HS-5 (cell line): Measurements from ENCODE around the gene ATP10D.
A peak's percentile ranks its signal among the peaks of the same experiment; 100 is the strongest.

Experiments used
- DNase-seq: peaks from one replicate; pipeline ENCODE4 v3.0.0-alpha.2; 2012; ENCODE audit warnings: low read depth

The ATP10D gene

GRCh38 chr4:47590325-47590724, 105.2 kb downstream of the ATP10D start:
- DNase-seq = no peak

DNA sequence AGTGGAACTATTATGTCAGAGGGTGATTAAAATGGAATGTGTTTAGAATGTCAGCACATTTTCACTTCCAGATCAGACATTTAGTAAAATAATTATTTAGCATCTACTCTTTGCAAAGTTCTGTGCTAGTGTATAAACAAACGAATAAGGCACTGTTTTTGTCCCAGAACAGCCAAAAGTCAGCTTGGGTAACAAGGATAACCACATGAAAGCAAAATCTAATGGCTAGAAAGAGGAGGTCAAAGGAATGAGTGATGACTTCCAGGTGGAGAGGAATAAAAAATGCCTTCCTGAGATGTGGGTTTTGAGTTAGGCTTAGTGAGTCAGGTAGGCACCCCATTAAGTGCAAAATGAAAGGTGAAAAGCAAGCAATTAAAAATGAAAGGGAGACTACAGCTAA, 112.6 kb downstream of the ATP10D start:
- DNase-seq = no peak

DNA sequence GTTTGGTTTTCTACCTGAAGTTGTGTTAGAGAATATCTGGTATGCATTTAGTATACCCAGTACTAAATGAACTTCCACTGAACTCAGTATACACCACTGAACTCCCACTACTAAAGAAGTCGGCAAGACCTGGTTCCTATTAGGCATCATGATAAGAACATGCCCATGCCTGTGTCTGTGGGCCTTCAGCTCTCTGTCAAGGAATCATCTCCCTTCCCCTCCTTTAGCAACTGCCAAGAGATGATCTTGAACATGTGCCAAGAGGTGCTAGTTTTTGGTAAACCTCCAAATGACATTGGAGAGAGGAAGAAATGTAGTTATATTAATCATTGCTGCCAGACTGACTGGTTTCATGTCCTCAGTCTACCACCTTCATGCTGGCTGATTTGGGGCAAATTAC, 113.2 kb downstream of the ATP10D start:
- DNase-seq = no peak

DNA sequence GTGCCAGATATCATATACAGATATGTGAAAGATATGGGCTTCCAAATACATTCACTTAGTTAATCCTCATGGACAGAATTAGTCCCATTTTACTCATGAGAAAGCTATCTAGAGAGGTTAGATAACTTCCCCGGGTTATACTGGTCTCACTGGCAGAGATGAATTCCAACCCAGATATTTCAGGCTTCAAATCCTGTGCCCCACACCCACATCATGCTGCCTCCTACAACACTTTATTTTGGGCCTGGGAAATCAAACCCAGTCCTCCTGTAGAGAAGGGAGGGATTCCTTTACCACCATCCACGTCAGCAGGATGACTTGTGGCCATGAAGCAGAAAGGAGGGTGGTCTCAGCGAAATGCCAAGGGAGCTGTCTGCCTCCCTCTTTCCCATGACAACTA, 113.8 kb downstream of the ATP10D start:
- no peak for DNase-seq

GRCh38 chr4:47606482-47606881, 121.4 kb downstream of the ATP10D start:
- DNase-seq = no peak

DNA sequence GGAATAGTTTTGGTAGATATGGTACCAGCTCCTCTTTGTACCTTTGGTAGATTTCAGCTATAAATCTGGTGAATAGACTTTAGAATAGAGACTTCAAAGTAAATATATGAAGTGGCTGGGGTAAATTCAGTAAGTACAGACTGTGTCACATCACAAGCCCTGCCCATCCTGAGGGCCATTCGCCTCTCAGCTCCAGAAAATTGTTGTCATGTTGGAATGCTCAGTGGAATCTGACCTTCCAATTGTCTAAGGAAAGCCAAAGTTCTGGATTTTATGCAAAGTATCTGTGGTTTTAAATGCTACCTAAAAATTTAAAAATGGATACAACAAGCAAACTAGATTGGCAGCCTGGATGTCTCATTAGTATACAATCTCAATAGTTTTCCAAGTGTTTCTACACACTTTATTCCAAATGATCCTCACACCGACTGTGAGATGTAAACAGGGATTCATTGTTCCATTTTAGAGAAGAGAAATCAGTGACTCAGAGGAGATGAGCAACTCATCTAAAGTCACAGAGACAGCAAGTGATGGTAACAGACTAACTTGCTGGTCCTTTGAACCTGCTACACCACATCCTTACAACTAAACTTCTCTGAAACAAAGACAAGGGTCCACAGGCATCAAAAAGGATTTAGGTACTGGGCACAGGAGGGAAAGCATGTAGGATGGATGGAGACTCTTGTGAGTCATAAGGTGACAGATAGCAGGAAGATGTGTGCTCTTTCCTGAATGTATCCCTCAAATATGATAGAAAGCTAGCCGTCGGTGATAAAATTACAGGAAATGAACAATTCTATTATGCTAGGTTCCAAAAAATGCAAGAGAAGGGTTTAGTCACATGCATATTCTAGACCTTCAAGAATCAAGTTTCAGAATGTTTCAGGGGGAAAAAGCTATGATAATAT, 127.3 kb downstream of the ATP10D start:
- peak; percentile 37 for DNase-seq

- DNase-seq = no peak
Observed at GRCh38 chr4:47615385-47615784, 130.3 kb downstream of the ATP10D start.

- DNase-seq = no peak
Observed at GRCh38 chr4:47617607-47618006, 132.5 kb downstream of the ATP10D start.

GRCh38 chr4:47619691-47620090, 134.6 kb downstream of the ATP10D start:
- no peak for DNase-seq

DNA sequence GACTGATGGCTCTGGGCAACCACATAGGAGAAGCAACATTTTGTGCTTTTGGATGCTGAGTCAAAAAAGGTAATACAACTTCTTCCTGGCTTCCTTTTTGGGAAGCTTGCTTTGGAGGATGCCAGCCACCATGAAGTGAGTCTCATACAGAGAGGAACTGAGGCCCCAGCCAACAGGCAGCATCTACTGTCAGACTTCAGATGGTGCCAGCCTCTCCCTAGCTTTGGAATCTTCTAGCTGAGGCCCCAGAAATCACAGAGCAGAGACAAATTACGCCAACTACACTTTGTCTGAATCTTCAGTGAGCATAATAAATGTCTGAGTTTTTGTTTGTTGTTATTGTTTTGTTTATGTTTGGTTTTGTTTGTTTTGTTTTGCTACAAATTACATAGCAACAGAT, 136.1 kb downstream of the ATP10D start:
- no peak for DNase-seq

DNA sequence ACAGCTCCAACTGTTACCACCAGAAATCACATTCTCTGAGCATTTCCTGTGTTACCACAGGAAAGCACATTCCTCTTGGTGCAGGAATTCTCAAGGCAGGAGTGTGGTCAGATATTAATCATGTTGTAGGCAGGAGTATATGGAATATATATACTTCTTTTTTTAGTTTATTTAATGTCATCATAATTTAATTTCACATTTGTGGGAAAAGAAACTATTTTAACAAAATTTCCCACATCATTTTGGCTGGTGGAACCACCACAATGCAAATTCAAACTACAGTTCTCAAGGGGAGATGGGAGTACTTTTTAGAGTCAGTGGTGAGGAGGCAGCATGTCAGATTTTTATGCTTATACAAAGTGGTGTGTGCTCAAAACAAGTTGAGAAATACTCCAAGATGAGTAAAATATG, 139.0 kb downstream of the ATP10D start:
- DNase-seq = peak; percentile 42

- no peak for DNase-seq
Observed at GRCh38 chr4:47631161-47631560, 146.1 kb downstream of the ATP10D start.

GRCh38 chr4:47639531-47639930, 154.5 kb downstream of the ATP10D start:
- no peak for DNase-seq

DNA sequence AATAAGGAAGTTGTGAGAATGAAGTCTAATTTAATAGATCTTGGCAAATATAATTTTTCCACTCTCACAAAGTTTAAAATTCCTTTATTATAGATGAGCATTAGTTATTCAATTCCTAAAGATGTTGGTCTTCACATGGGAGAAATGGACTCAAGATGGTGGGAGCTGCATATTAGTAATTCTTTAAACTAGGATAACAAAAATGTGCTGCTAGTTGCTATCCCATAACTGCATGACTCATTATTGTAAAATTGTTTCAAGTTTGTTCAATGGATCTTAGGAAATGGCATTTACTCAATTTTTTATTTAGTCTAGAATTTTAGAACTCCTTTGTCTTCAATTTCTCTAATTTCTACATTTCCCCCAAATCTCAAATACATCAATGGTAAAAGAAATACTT, 155.8 kb downstream of the ATP10D start:
- DNase-seq = no peak

DNA sequence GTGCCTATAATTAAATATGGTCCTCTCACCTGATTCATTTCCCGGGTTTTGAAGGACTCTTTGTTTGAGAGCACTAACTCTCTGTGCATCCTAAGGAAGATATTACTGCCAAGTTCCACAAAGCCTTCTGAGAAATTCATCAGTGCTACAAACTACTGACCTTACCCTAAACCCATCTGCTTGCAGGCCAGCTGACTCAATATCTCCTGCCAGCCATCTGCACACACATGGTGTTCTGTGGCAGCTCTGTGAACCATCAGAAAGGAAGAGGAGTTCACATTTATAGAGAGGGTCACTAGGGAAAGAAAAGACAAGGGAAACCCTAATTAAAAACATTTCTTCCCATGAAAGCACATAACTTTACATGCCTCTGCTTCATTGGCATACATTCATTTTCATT, 156.7 kb downstream of the ATP10D start:
- no peak for DNase-seq

DNA sequence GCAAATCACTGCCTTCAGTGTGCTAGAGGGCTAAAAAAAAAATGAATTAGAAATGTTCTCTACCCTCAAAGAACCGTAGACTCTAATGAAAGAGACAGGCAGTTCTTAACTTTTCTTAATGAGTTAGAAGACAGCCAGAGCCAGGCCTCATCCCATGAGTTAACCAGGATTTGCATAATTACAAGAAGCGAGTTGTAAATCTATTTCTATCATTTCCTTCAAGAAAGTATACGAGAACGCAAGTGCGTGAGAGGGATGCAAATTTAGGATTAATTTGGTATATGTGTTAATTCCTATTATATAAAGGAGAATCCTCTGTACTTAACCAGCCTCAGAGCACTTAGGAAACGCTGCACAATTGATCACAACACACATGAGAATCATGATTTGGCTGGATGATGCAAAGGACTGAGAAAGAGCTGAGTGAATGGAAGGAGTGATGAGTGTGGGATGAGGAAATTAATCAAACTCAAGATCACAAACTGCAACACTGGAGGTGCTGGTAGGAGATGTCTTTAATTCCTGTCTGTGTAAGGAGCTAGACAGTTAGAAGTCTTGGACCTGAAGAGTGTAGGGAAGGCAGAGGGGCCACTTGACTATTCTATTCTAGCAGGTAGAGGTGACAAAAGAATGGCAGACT, 157.2 kb downstream of the ATP10D start:
- DNase-seq = no peak
